22Rv1 (cell line): ENCODE measurements around the gene NSMCE1.

ENCODE experiments used
- CTCF ChIP-seq: fragments of 450-650 bp; IDR thresholded peaks from 2 replicates; pipeline ENCODE4 v1.5.1; 2017; ENCODE audit warnings: mild to moderate bottlenecking
- ZFX ChIP-seq: fragments of 450-650 bp; IDR thresholded peaks from 2 replicates; pipeline ENCODE4 v1.6.1; 2017; ENCODE audit warnings: antibody characterized with exemption, borderline replicate concordance

- TF ChIP-seq CTCF (no peak), ZFX (no peak)
These were observed 52.2 kb downstream of the NSMCE1 start for GRCh38 chr16:27216297-27216885.
